Measurements from ENCODE around the gene LARP1B. TPM values are rescaled to one million over a fixed set of nuclear protein-coding genes. Genes with fewer than 3 reads are reported as not detected.

Gene LARP1B
- total and polyA plus RNA-seq, 2 of the 8 experiments (the other 6 are each of a cell fraction or from before 2014, with no cell fraction given), result 10.6 to 47.0 TPM

DNA sequence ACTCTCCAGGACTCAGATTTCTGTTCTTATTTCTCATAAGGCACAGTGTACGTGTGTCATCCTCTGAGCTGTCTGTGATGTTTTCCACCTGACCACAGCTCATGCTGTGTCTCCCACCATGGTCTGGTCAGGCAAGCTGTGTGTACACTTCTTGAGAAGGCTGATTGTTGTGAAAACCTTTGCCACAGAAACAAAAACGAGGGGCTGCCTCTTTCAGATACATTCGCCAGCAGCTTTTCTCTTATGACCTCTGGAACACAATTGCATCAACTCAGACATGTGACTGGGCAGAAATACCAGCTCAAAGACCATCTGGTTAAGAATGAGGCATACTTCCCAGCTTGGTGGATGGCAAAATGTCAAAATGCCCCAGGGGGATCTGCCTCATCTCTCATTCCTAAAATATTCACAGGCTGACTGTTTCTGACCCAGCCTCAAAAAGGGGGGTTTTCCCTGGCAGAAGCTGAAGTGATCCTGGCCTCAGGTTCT lies 180.4 kb downstream of the LARP1B start:
- Histone ChIP-seq H2BK20ac (ENCODE audit: low read length) (no peak overlapping the region), H2BK15ac (ENCODE audit: low read length) (no peak overlapping the region), H3K79me1 (ENCODE audit: low read depth, low read length) (no peaks in the 10 kb centered on the region), H3K23me2 (ENCODE audit: low read depth, low read length) (no peaks in the 10 kb centered on the region), H4K20me1 (replicated peaks in 1 of 2; ENCODE audit: control insufficient read depth in 1 of 2, insufficient read depth in 2 of 2, low read length in 2 of 2) (no peaks in the 10 kb centered on the region), H2BK5ac (ENCODE audit: low read depth, low read length) (no peak overlapping the region; the same call in 1 of the 2 replicates), H3K27me3 (replicated peaks in 1 of 4; ENCODE audit: control insufficient read depth in 3 of 4, extremely low read depth in 1 of 4, insufficient read depth in 3 of 4, low read length in 3 of 4) (no peaks in the 10 kb centered on the region), H4K91ac (replicated peaks; ENCODE audit: insufficient read length, low read length) (no peak overlapping the region), H2BK12ac (ENCODE audit: low read depth, low read length) (no peak overlapping the region), H3K4me3 (ENCODE audit: extremely low read depth in 1 of 4, insufficient read depth in 2 of 4, low read depth in 3 of 4, low read length in 4 of 4) (no peak overlapping the region), H3K4me2 (ENCODE audit: insufficient read depth in 1 of 2, low read depth in 2 of 2, low read length in 2 of 2) (no peak overlapping the region), H4K5ac (ENCODE audit: insufficient read length, low read depth, low read length) (no peak overlapping the region), H4K8ac (ENCODE audit: extremely low read depth, insufficient read depth, low read length) (no peak overlapping the region), H3K23ac (ENCODE audit: insufficient read length) (no peak overlapping the region), H3K18ac (ENCODE audit: extremely low read depth, low read length) (no peak overlapping the region), H3K79me2 (ENCODE audit: control insufficient read depth in 1 of 2, insufficient read depth in 2 of 2, low read length in 2 of 2) (no peaks in the 10 kb centered on the region), H3K36me3 (ENCODE audit: control insufficient read depth in 2 of 4, insufficient read depth in 4 of 4, low read length in 3 of 4) (no peaks in the 10 kb centered on the region), H3K56ac (replicated peaks; ENCODE audit: insufficient read length, low read depth, low read length) (no peak overlapping the region), H2AK5ac (ENCODE audit: low read depth, low read length) (no peak overlapping the region), H3K14ac (ENCODE audit: insufficient read length) (no peak overlapping the region), H3K9ac (replicated peaks in 1 of 4; ENCODE audit: extremely low read depth in 1 of 4, low read depth in 3 of 4, low read length in 3 of 4) (no peak overlapping the region), H3K27ac (ENCODE audit: low read depth, low read length) (no peak overlapping the region), H2AFZ (ENCODE audit: low read length) (no peak overlapping the region), H2BK120ac (replicated peaks; ENCODE audit: low read depth, low read length) (no peak overlapping the region), H3K9me3 (ENCODE audit: insufficient read depth in 2 of 2, low read depth in 1 of 2, low read length in 1 of 2) (peaks cover 0 to 4% of the 10 kb centered on the region in 2 experiments; a peak in 2 of 4 replicates), H3K4ac (replicated peaks; ENCODE audit: insufficient read length, low read depth, low read length) (no peak overlapping the region), H3K4me1 (replicated peaks in 1 of 4; ENCODE audit: control insufficient read depth in 3 of 4, insufficient read depth in 4 of 4, low read length in 3 of 4) (peaks cover 0 to 3% (median 0%) of the 10 kb centered on the region in 4 experiments; a peak in 1 of 7 replicates)
- FAIRE-seq (no peak), DNase-seq (ENCODE audit: low read depth in 1 of 2, low spot score in 2 of 2) (peak in 1 of 2 experiments; percentile 9)
- WGBS, 2 experiments (ENCODE audit: extremely low coverage in 1 of 2, insufficient coverage in 1 of 2, insufficient read length in 1 of 2, insufficient replicate concordance in 2 of 2, low coverage in 1 of 2, low lambda C conversion rate in 2 of 2, missing lambda C conversion rate in 1 of 2), result 87% methylated on average over 3 of the region's 3 CpGs; no CpG with 5 or more reads in 1 of the 2 experiments
- ChIA-PET CTCF (ENCODE audit: partially characterized antibody) (interaction anchor here (0.6 kb wide), 1 partner anchor 193 kb away, joined by 3 read pairs; no protein-coding TSS in a partner anchor), POLR2A (ENCODE audit: partially characterized antibody) (no interaction called here)
- TF ChIP-seq TBP (IDR thresholded peaks at IDR 0.05; ENCODE audit: low read depth, low read length), result no peak
- TF ChIP-seq, protein P1, sequence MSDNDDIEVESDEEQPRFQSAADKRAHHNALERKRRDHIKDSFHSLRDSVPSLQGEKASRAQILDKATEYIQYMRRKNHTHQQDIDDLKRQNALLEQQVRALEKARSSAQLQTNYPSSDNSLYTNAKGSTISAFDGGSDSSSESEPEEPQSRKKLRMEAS (IDR thresholded peaks at IDR 0.05), result no peak
- no peak for TF ChIP-seq GTF2F1 (IDR thresholded peaks at IDR 0.05; ENCODE audit: borderline replicate concordance, low read depth, low read length)
- no peak for TF ChIP-seq NRF1 (IDR thresholded peaks at IDR 0.05; ENCODE audit: low read depth, low read length)
- TF ChIP-seq CEBPB (IDR thresholded peaks at IDR 0.05; ENCODE audit: low read depth, low read length), result no peak
- TF ChIP-seq FOSL1 (IDR thresholded peaks at IDR 0.05; ENCODE audit: insufficient read depth, low read depth, low read length), result no peak

Data from H1 (cell line).